ENCODE data around the gene SNX3.

SNX3 gene

GRCh38 chr6:108170332-108171290 is 90.2 kb downstream of the SNX3 start:
- no peak for DNase-seq (ENCODE audit: low spot score)

DNA sequence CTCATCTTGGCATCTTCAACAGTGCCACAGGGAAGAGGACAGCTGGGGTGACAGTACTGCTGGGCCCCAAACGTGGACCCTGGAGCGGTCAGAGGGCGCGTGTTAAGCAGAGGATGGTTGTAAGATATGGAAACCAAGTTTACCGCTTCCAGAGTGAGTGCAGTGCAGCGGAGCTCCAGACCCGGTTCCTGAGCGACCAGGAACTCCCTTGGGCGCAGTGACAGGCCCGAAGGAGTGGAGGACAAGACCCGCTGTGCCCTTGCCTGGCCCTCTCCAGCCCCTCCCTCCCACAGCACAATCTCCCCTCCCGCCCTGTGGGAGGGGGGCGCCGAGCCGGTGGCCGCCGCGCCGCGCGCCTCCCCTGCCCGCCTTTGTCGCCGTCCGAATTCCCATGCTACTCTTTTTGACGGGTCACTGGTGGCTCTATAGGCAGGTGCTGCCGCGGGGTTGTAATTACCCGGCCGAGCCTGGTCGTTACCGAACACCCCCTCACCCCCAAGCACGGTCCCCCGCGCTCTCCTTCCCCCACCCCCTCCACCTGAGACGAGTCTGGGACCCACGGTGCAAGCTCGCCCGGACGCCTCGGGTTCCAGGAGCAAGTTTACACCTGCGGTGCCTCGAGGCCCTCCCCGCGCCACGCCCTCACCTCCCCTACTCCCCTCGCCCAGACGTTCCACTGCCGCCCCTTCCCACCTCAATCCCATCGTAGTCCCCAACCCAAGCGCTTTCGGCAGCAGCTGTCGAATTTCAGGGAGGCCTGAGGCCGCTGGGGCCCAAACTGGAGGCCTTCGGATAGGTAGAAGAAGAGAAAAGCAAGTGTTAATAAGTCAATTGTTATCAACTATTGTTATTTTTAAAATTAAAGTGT is 91.1 kb downstream of the SNX3 start:
- DNase-seq (ENCODE audit: low spot score), result no peak

DNA sequence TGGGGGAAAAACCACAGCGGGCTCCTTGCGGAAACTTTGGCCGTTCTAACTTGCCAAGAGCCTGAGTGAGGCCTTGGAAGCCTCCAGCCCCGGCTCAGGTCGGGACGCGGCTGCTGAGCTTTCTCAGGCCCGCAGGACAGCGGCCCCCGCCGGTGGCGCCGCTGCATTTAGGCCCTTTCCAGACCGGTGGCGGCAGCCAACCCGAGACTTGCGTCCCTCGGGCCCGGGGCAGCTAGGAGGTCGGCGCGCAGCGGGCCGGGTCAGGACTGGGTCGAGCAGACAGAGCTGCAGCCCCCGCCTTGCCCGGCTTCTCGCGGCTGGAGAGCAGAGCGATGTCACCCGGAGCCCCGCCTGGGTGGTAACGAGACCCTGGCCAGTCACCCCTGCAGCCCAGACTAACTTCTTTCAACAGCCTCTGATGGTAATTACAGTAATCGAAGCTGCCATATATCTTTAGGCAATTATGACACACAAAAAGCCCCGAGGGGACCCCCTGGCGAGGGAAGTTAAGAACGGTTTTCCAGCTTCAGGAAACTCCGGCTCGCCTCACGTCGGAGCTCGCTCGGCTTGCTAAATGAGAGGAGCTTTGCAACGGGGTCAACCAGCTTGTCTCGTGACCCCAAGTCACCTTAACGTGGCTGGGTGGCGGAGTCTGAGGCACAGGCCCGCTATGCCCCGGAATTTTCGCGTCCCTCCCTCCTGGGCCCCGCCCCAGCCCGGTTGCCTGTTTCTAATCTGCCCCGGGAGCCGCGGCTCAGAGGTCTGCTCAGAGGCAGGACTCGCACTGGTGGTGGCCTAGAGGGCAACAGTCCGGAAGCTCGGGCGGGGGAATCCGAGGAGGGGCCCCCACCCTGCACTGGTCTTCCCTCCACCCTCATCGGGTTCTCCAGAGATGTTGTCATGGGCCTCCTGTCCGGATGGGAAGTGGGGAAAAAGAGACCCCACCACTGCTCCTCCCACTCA is 92.1 kb downstream of the SNX3 start:
- no peak for DNase-seq (ENCODE audit: low spot score)

- no peak for DNase-seq (ENCODE audit: low spot score)
Observed at GRCh38 chr6:108168090-108168463, 92.8 kb downstream of the SNX3 start.

- DNase-seq (ENCODE audit: low spot score), result no peak
Observed at GRCh38 chr6:108167449-108168089, 93.3 kb downstream of the SNX3 start.

DNA sequence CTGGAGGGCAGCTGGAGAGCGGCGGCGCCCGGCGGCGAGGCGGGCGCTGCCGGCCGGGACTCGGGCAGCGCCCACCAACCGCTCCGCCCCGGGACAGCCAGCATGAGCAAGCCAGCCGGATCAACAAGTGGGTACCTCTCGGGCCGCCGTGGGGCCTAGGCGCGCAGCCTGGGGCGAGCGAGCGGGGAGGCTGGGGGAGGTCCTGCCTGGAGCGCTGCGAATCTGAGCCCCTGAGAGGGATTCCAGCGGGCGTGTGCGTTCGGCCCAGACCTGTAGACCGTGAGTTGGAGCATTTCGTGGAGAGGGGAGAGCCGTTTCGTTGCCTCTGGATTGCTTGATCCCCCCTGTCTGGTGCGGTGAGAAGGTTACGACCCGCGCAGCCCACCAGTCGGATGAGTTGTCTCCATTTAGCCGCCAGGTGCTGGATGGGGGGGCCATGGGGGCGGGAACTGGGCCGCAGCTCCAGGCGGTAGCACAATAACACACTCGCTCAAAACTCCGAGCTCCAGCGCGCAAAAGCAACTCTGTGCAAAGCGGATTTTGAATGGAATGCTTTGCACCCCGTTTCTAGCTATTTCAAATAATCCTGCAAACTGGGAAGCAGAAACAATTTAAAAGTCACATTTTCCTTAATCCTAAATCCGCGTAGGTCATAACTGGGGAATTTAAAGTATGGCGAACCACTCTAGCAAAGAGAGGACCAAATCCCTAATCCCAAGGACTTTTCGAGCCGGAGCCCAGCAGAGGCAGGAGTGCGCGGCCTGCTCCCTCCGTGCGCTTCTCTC is 94.0 kb downstream of the SNX3 start:
- DNase-seq (ENCODE audit: low spot score), result no peak

DNA sequence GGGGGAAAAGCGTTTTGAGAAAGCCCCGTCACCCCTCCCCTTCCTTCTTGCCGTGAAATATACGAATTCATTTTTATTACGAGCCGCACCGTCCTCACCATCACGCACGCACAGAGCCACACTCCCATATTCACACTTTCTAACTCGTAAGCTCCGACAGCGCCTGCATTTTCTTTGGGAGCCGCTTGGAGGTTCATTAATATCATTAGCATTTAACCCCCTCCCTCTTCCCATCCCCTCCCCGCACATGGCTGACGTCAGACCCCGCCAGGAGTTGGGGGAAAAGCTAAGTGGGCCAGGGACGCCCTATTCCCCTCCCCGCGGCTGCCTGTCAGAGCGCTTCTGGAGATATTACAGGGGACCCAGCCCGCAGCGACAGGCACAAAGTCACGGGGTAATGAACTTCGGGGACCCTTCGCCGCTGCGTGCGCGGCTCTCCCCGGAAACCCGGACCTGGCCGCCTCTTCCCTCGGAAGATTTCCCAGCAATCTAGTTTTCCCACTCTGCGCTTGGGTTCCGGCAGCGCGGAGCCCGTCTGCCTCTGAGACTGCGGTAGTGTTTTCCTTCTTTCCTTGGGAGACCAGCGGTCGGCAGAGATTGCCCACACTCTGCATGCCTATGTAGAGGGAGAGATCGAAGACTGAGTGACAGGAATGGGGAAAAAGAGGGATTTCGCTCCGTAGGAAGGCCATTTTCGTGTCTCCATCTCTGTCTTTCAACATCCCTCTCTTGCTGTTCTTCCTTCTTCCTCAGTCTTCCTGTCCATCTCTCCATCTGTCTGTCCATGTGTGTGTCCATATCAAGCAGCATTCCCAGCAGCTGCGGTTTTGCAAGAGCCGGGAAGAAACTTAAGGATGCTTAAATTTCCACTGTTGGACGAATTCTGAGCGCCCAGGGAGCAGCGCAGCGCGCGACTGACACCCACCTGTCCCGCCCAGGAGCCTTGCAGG is 94.9 kb downstream of the SNX3 start, which contains the start of gene NR2E1:
NR2E1 (plus strand) TSS at position 309 of the 950 bp plus-strand sequence. CDS start 744 bp downstream, outside the sequence.
- no peak for DNase-seq (ENCODE audit: low spot score)

GRCh38 chr6:108164815-108165706 is 95.8 kb downstream of the SNX3 start:
- no peak for DNase-seq (ENCODE audit: low spot score)

DNA sequence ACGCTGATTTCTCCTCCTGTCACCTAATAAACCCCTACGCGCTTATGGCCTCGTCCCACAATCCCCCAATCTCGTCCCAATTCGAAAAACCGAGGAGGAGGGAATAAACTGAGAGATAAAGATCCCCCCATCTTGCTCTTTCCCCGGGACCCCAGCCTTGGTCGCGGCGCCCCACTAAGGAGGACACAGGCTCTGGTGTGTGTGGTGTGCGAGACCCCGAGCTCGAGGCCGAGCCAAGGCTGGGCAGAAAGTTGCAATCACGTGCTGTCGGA is 96.4 kb downstream of the SNX3 start:
- DNase-seq (ENCODE audit: low spot score), result no peak

DNA sequence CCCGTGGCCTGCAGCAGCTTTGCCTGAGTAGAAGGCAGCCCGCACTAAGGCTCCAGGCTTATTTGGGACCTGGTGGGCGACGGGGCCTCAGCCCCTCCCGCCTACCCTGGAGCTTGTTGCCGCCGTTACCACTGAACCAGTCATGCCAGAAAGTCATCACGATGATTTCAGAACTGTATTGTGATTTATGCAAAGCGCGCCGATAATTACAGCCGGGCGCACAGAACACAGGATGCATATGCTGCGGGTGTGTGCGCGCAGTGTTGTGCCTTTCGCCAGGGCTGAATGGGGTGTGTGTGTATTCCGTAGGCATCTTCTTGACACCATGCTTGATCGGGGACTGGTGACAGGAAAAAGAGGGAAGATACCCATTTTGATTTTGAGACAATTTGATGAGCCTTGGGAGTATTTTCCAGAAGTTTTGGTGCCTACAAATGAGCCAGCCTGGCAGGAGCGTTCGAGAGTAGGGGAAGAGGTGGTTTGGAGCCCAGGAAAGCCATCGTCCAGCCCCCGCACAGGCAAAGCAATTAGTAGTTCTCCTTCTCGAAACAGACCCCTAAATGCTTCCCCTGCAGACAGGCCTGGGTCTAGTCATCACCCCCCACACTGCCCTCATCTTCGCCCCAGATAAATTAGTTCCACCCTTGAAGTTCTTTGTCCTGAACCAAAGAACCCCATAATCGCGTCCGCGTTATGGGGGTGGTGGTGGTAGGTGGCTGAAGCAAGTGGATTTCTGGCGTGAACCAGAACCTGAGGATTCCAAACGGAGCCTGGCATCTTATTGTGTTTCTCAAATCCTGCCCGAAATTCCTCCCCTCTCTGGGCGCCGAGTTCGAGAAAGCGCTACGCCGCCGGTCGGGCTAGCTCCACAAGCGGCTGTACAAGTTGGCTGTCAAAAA is 96.9 kb downstream of the SNX3 start:
- DNase-seq (ENCODE audit: low spot score), result no peak

GRCh38 chr6:108163267-108163643 is 97.6 kb downstream of the SNX3 start:
- DNase-seq (ENCODE audit: low spot score), result no peak

- no peak for DNase-seq (ENCODE audit: low spot score)
Observed at GRCh38 chr6:108161724-108162282, 99.0 kb downstream of the SNX3 start.

All from CD4-positive, alpha-beta T cell treated with Interleukin-2 at 100 ng/mL for 4 hours (primary cell).